NCI-H146 treated with DMSO at 0.1 percent for 48 hours (cell line): ENCODE data around the gene TMEM38A.
"Not testable (repeated sequence)": the region's sequence is repeated elsewhere in the genome, so short reads cannot be mapped to it uniquely, and the experiment has no call there.

ENCODE experiments used
- DNase-seq: peaks from one replicate; lab custom pipeline; 2025; ENCODE audit not compliant: unreplicated experiment; lab: John Stamatoyannopoulos, UW

TMEM38A gene

GRCh38 chr19:16637535-16637934 lies 23.4 kb upstream of the TMEM38A start:
- DNase-seq: no peak

DNA sequence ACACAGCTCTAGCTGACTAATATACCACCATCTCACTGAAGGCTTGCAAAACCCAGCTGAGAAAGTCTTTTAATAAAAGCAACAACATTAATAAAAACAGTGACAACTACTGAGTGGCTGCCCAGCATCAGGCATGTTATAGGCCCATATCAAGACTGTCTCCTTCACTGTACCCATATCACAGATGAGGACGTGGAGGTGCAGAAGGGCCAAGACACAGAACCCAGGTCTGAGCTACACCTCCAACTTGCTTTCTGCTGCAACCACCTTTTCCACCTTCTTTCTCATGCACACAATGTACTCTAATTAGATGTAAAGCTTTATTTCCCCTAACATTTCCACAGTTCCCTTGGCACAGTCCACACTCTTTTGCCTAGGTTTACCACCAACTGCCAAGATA lies 22.3 kb upstream of the TMEM38A start:
- DNase-seq: no peak

DNA sequence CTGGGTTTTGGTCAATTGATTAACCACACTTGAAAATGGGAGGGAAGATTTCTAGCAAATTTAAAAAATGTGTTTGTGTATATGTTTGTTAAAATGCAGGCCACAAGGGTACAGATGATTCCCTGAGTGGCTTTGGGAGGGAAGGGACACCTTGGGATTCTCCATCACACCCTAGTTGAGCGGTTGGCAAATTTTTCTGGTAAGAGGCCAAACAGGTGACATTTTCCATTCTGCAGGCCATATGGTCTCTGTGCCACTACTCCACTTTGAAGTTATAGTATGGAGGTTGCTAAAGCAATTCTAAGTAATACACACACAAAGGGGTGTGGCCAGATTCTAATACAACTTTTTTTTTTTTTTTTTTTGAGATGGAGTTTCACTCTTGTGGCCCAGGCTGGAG lies 20.0 kb upstream of the TMEM38A start:
- DNase-seq: no peak

DNA sequence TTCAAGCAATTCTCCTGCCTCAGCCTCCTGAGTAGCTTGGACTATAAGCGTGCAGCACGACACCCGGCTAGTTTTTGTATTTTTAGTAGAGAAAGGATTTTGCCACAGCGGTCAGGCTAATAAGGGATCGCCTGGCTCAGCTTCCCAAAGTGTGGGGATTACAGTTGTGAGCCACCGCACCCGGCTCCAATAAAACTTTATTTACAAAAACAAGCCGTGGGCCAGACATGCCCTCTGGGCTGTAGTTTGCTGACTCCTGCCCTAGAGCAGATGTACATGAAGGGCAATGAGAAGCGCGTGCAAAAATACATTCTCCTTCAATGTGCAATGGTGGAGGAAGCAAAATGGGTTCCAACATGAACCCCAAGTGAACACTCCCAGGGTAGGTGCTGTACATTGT lies 19.2 kb upstream of the TMEM38A start:
- no peak for DNase-seq

DNA sequence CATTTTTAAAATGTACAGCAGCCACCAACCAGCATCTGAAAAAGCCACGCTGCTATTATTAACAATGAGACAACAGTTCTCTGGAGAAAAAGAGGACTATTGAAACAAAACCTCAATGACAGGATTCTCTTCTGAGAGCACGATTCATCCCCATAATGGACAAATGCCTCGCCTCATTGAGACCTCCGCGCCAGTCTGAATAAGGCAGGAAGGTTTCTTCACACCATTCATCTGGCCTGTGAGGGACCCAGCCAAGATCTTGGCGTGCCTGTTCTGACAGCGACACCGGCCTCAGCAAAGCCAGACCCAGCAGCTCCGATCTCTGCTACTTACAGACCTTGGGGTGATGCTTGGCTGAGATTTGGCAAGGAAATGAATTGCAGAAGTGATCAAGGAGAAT lies 15.8 kb upstream of the TMEM38A start:
- DNase-seq: no peak

DNA sequence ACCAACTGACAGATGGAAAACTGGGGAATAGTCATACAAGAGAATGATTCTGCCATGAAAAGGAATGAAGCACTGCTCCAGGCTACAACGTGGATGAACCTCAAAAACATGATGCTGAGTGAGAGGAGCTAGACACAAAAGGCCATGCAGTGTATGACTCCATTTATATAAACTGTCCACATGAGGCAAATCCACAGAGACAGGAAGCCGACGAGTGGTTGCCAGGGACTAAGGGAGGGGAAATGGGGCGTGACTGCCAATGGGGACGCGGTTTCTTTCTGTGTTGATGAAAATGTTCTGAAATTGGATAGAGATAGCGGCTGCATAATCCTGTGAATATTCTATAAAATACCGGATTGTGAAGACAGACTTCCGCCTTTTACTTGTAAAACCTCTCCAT lies 11.2 kb upstream of the TMEM38A start:
- DNase-seq: no peak

DNA sequence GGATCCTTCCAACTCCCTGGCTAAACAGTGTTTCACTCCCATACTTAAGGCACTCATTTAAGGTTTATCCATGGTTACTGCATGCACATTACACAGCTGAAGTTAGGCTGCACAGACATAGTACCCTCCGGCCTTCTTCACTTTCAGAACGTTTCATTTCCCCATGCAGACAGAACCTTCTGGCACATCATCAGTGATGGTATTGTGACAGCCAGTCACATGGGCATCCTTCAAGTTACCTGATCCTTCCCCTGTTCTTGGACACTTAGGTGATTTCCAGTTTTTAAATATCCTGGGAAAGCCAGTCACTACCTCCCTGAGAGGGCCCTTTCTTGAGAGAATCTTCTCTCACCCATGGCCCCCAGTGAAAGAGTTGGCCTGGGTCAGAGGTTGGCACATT lies 10.1 kb upstream of the TMEM38A start:
- no peak for DNase-seq

GRCh38 chr19:16651421-16652188 lies 9.3 kb upstream of the TMEM38A start:
- not testable (repeated sequence) for DNase-seq

GRCh38 chr19:16652854-16653253 lies 8.1 kb upstream of the TMEM38A start:
- DNase-seq: no peak

GRCh38 chr19:16654140-16654539 lies 6.8 kb upstream of the TMEM38A start:
- DNase-seq: no peak

- no peak for DNase-seq
Observed at GRCh38 chr19:16654627-16655026, 6.3 kb upstream of the TMEM38A start.

DNA sequence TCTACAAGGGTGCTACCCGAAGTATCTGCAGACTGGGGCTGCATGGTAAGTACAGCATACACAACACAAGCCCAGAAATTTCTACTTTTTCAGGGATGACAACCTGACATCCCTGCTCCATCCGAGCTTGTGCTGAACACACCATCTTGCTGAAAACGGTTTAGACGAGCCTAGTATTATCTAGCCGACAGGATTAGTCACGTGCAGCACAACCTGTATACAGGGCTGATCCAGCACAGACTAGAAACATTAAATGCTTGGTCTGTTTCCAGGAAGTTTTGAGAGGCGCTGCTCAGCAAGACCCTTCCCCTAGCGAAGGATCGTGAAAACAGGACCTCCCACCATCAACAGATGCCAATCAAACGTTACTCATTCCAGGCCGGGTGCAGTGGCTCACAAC lies 5.2 kb upstream of the TMEM38A start:
- DNase-seq: no peak

GRCh38 chr19:16657384-16657783 lies 3.6 kb upstream of the TMEM38A start:
- no peak for DNase-seq

DNA sequence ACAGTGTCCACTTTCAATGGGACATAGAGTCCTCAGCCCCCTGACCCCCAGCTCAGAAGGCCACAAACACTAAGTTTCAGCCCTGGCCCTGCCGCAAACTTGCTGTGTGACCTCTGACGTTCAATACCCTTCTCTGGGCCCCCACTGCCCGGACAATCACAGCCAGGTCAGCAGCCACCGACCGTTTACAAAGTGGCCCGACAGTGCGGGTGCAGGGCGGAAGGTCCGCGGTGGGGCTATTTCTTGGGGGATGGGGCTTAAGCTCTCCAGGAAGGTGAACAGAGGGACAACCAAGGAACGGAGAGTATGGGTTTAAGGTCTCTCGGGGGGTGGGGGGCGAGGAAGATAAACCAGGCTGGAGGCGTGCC lies 1.5 kb upstream of the TMEM38A start:
- DNase-seq: no peak

DNA sequence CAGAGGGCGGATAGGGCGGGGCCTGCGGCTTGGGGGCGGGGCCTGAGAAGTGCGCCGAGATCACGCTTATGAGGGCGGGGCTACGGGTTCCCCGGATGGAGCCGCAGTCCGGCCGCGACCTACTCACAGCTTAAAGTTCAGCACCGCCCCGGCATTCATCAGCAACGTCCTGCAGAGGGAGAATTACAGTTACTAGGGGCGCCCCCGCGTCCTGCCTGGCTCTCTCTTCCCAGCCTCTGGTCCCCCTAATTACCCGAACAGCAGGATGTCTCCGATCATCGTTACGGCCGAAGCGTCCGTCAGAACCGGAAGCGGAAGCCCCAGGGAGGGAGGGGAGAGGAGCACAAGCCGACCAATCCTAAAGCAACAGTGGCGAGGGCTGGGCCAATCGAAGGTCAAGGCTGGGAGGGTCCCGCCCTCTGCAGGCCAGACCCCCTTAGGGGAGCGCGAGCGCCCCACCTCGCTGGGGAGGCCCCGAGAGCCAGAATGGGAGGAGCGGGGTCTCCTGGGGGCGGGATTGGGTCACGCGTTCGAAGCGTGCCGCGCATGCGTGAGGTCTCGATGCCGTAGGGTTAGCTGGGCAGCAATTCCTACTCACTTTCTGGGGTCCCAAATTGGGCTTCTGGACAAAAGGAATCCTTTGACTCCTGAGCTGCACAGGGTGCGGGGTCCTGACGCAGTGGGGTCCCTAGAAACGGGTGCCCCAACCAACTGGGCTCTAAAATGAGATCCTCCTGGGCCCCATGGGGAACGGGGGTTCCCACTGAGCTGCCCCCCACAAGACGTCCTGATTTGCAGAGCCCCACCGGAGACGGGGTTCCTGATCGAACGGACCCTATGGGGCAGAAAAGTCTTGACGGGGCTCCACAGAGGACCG lies 869 bp upstream of the TMEM38A start, which contains the start of gene SMIM7:
Gene SMIM7 (minus strand): TSS at position 313 of the 877 bp plus-strand sequence. CDS start 34 bp downstream, at position 279.
- DNase-seq: peak; percentile 98

GRCh38 chr19:16661480-16662034 lies 618 bp downstream of the TMEM38A start:
- DNase-seq: no peak

GRCh38 chr19:16668176-16668575 lies 7.2 kb downstream of the TMEM38A start:
- no peak for DNase-seq

- not testable (repeated sequence) for DNase-seq
Observed at GRCh38 chr19:16668702-16669101, 7.8 kb downstream of the TMEM38A start.

- DNase-seq: no peak
Observed at GRCh38 chr19:16670291-16670690, 9.4 kb downstream of the TMEM38A start.

DNA sequence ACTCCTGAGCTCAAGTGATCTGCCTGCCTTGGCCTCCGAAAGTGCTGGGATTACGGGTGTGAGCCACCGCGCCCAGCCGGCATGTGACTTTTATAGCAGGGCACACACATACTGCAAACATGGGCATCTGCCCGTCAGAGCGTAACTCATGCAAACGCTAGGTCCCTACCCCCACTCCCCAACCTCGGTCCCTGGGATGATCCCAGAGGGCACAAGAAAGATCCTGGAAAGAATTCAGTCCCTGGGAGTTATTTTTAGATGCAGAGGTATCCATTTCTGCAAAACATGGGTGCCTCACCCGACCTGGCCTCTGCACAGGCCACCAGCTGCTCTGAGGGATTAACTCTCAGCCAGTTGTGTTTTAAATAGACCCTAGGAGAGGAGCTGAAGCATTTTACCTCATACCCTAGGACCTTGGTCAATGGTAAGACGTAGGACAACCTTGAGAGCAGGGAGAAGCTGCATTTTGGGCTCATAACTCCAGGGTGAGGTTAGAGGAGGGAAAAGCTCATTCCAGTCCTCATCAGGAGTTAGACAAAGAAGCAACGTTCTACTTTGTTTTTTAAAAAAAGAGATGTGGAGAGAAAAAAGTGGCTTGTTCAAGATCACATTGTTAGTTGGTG lies 10.8 kb downstream of the TMEM38A start:
- DNase-seq: no peak

- DNase-seq: no peak
Observed at GRCh38 chr19:16673231-16673630, 12.3 kb downstream of the TMEM38A start.
